K562 (cell line): ENCODE data around the gene HSPA1L. TPM values are rescaled to one million over a fixed set of nuclear protein-coding genes. Genes with fewer than 3 reads are reported as not detected.

Experiments
- BDP1 ChIP-seq: IDR thresholded peaks from 3 replicates; pipeline ENCODE4 v1.6.1; 2011; ENCODE audit not compliant: insufficient read length, insufficient read depth
- CBFA2T3 ChIP-seq: fragments of 450-650 bp; IDR thresholded peaks from 2 replicates; pipeline ENCODE4 v1.6.1; 2017
- CSDE1 ChIP-seq, 2 experiments: fragments of 450-650 bp; IDR thresholded peaks; 2 replicates each; pipeline ENCODE4 v1.6.1; 2016; ENCODE audit warnings: mild to moderate bottlenecking in 1 of 2
- ELF1 ChIP-seq: fragments of 200-800 bp; sonication (Bioruptor generic); IDR thresholded peaks from 2 replicates; pipeline ENCODE4 v1.6.1; 2016; ENCODE audit warnings: missing genetic modification characterization, missing compliant biosample characterization
- GATA2 ChIP-seq: sonication (generic); formaldehyde crosslinking; IDR thresholded peaks from 2 replicates; pipeline ENCODE4 v1.4.0; 2020; ENCODE audit warnings: mild to moderate bottlenecking, missing genetic modification reagents
- ILK ChIP-seq: fragments of 450-650 bp; IDR thresholded peaks from 2 replicates; pipeline ENCODE4 v1.6.1; 2016; ENCODE audit warnings: missing genetic modification characterization, low read depth, mild to moderate bottlenecking, missing compliant biosample characterization, moderate library complexity, borderline replicate concordance
- MEIS2 ChIP-seq: fragments of 450-650 bp; IDR thresholded peaks from 2 replicates; pipeline ENCODE4 v1.6.1; 2014; ENCODE audit warnings: mild to moderate bottlenecking; ENCODE audit not compliant: partially characterized antibody
- NCOA6 ChIP-seq: fragments of 450-650 bp; IDR thresholded peaks from 2 replicates; pipeline ENCODE4 v1.6.1; 2017; ENCODE audit warnings: mild to moderate bottlenecking
- NFIC ChIP-seq: fragments of 450-650 bp; IDR thresholded peaks from 2 replicates; pipeline ENCODE4 v1.6.1; 2017; ENCODE audit warnings: mild to moderate bottlenecking, inconsistent platforms
- NFXL1 ChIP-seq: fragments of 450-650 bp; formaldehyde crosslinking; IDR thresholded peaks from 2 replicates; pipeline ENCODE4 v1.4.0; 2021; ENCODE audit warnings: mild to moderate bottlenecking
- NRF1 ChIP-seq, 2 experiments: fragments of 450-650 bp; IDR thresholded peaks in 1 of 2; conservative IDR thresholded peaks in 1 of 2; 2 replicates each; pipeline ENCODE4 v1.6.1; 2014; ENCODE audit warnings: mild to moderate bottlenecking in 2 of 2
- RBM22 ChIP-seq: fragments of 200-400 bp; formaldehyde crosslinking; IDR thresholded peaks from 2 replicates; pipeline ENCODE4 v1.6.1; 2018; ENCODE audit warnings: low read length, low read depth; ENCODE audit not compliant: poor library complexity, severe bottlenecking
- SIRT6 ChIP-seq: IDR thresholded peaks from one replicate; pipeline ENCODE4 v1.6.1; 2012; ENCODE audit warnings: low read depth, mild to moderate bottlenecking, control low read depth, inconsistent platforms, low read length, moderate library complexity
- SMARCB1 ChIP-seq: IDR thresholded peaks from 2 replicates; pipeline ENCODE4 v1.6.1; 2011; ENCODE audit warnings: improper control_type of control experiment, low read depth; ENCODE audit not compliant: insufficient read length
- SRF ChIP-seq, 2 experiments: fragments of 250-450, 450-650 bp in 1 of 2; sonication (Bioruptor Pico) in 1 of 2; sonication (generic) in 1 of 2; formaldehyde crosslinking; IDR thresholded peaks; 2 replicates each; pipeline versions ENCODE4 v1.5.0 to v1.5.1; 2020 to 2022; ENCODE audit warnings: mild to moderate bottlenecking in 1 of 2, missing genetic modification reagents in 1 of 2
- STAG1 ChIP-seq: sonication (generic); formaldehyde crosslinking; IDR thresholded peaks from 2 replicates; pipeline ENCODE4 v1.5.0; 2020; ENCODE audit warnings: missing genetic modification reagents, borderline replicate concordance
- ZNF695 ChIP-seq: fragments of 450-650 bp; formaldehyde crosslinking; IDR thresholded peaks from 2 replicates; pipeline ENCODE4 v1.4.0; 2020; ENCODE audit warnings: mild to moderate bottlenecking, moderate library complexity
- polyA plus RNA-seq, 8 experiments: library from polyadenylated mRNA; depleted of rRNA in 4 of 8; stranded (reverse) in 5 of 8; unstranded in 3 of 8; fragments of >200 nt; fragmentation: Nextera tagmentation in 2 of 8; fragmentation: Illumina TruSeq in 1 of 8; extraction: Ambion mirVana in 2 of 8; extraction: Trizol in 1 of 8; gene quantifications; 2 replicates each; pipeline versions ENCODE4 v1.2.1 to v1.2.3, GENCODE V29; 2011 to 2014; ENCODE audit warnings: inconsistent platforms in 1 of 8, missing spikeins in 1 of 8
- total RNA-seq, 7 experiments: library from RNA; depleted of rRNA in 6 of 7; stranded (reverse); fragments of >200 nt in 6 of 7; fragmentation: Illumina TruSeq in 2 of 7; extraction: Trizol in 2 of 7; gene quantifications; 2 replicates each; pipeline versions ENCODE4 v1.2.1 to v1.2.3, GENCODE V29; 2011 to 2021; ENCODE audit warnings: low replicate concordance in 1 of 7
- TF ChIP-seq, protein P1 (sequence below): fragments of 450-650 bp; IDR thresholded peaks from 2 replicates; pipeline ENCODE4 v1.6.1; 2016
- TF ChIP-seq, protein P2 (sequence below), 3 experiments: fragments of 200-800 bp in 1 of 3; sonication (Bioruptor generic) in 1 of 3; sonication (generic) in 1 of 3; formaldehyde crosslinking in 1 of 3; IDR thresholded peaks; 2 replicates each; pipeline versions ENCODE4 v1.6.1 to v1.8.0; 2016 to 2022; ENCODE audit warnings: mild to moderate bottlenecking in 2 of 3, missing compliant biosample characterization in 2 of 3, missing genetic modification characterization in 2 of 3, missing genetic modification reagents in 1 of 3
- TF ChIP-seq, protein P3 (sequence below): fragments of 450-650 bp; formaldehyde crosslinking; IDR thresholded peaks from 2 replicates; pipeline ENCODE4 v1.4.0; 2020; ENCODE audit warnings: mild to moderate bottlenecking, moderate library complexity
- TF ChIP-seq, protein P4 (sequence below), 2 experiments: IDR thresholded peaks in 1 of 2; conservative IDR thresholded peaks in 1 of 2; 2 replicates each; pipeline ENCODE4 v1.6.1; 2016; ENCODE audit warnings: low read depth in 2 of 2, mild to moderate bottlenecking in 1 of 2, missing compliant biosample characterization in 1 of 2, missing genetic modification characterization in 1 of 2, moderate library complexity in 1 of 2

HSPA1L gene
- total and polyA plus RNA-seq, 9 of the 15 experiments (the other 6 are each of a cell fraction or from before 2014, with no cell fraction given): 0.14 to 2.1 (median 1.3) TPM

DNA sequence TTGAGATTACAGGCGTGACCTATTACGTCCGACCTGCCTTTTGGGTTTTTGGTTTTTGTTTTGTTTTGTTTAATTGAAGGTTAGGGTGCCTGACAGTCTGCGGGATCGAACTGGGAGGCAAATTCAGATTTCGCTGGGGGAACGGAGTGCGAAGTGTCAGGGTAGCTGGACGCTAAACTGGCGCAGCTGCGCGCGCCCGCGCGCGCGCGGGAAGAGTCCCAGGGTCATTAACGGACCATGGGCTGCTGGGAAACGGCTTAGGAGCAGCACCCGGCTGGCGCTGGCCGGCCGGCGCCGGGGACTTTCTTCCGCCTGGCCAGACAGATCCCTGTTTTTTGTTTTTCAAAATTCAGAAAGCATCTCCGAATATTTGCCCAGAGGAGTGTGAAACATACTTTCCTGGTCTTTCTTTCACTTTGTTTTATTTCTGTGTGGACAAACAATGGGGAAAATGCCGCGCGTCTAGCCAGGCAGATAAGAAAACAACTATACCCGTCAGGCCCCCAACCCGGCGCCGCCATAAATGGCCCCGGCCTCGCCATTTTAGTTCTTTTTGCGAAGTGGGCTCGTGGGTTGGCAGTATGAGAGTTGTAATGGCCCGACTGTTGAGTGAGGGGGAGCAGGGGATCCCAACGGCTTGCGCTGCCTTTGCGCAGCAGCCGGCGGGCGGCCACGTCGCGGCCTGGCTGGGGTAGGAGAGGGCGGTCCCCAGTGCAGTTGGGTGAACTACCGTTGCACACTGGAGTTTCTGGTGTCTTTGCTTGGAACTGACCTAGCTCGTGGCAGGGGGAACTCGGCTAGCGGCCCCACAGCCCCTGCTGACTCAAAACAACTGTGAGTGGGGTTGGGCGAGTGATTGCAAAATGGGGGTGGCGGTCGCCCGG, 19.5 kb upstream of the HSPA1L start (continued):
- TF ChIP-seq, protein P1, sequence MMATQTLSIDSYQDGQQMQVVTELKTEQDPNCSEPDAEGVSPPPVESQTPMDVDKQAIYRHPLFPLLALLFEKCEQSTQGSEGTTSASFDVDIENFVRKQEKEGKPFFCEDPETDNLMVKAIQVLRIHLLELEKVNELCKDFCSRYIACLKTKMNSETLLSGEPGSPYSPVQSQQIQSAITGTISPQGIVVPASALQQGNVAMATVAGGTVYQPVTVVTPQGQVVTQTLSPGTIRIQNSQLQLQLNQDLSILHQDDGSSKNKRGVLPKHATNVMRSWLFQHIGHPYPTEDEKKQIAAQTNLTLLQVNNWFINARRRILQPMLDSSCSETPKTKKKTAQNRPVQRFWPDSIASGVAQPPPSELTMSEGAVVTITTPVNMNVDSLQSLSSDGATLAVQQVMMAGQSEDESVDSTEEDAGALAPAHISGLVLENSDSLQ: peak; percentile 62; the same call in 1 of the 2 replicates
- TF ChIP-seq MEIS2 (peak; percentile 79), ZNF695 (CRISPR knock-in tag) (peak; percentile 43; the same call in 1 of the 2 replicates), ILK (tag) (peak; percentile 33; the same call in 1 of the 2 replicates), NFXL1 (CRISPR knock-in tag) (peak; percentile 86), SMARCB1 (no peak), NFIC (no peak), SIRT6 (peak; percentile 81), STAG1 (CRISPR knock-in tag) (no peak), ELF1 (tag) (no peak), NRF1 (conservative IDR thresholded peaks at IDR 0.05 in 1 of 2, IDR thresholded peaks at IDR 0.05 in 1 of 2) (peak; percentile 96), GATA2 (CRISPR knock-in tag) (0 out of 2 replicates have a peak, but pooled peaks have one; percentile 22), SRF (CRISPR knock-in tag; IDR thresholded peaks at IDR 0.05) (peak; percentile 77 to 87), CBFA2T3 (no peak), BDP1 (no peak), NCOA6 (no peak), CSDE1 (IDR thresholded peaks at IDR 0.05) (no peak), RBM22 (peak; percentile 98)
- TF ChIP-seq, protein P2, sequence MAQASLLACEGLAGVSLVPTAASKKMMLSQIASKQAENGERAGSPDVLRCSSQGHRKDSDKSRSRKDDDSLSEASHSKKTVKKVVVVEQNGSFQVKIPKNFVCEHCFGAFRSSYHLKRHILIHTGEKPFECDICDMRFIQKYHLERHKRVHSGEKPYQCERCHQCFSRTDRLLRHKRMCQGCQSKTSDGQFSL (CRISPR knock-in tag; IDR thresholded peaks at IDR 0.05): peak; percentile 85
- TF ChIP-seq, protein P2 (tag; IDR thresholded peaks at IDR 0.05): peak; percentile 75 to 89
- TF ChIP-seq, protein P3, sequence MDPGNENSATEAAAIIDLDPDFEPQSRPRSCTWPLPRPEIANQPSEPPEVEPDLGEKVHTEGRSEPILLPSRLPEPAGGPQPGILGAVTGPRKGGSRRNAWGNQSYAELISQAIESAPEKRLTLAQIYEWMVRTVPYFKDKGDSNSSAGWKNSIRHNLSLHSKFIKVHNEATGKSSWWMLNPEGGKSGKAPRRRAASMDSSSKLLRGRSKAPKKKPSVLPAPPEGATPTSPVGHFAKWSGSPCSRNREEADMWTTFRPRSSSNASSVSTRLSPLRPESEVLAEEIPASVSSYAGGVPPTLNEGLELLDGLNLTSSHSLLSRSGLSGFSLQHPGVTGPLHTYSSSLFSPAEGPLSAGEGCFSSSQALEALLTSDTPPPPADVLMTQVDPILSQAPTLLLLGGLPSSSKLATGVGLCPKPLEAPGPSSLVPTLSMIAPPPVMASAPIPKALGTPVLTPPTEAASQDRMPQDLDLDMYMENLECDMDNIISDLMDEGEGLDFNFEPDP (CRISPR knock-in tag): peak; percentile 87
- TF ChIP-seq, protein P4, sequence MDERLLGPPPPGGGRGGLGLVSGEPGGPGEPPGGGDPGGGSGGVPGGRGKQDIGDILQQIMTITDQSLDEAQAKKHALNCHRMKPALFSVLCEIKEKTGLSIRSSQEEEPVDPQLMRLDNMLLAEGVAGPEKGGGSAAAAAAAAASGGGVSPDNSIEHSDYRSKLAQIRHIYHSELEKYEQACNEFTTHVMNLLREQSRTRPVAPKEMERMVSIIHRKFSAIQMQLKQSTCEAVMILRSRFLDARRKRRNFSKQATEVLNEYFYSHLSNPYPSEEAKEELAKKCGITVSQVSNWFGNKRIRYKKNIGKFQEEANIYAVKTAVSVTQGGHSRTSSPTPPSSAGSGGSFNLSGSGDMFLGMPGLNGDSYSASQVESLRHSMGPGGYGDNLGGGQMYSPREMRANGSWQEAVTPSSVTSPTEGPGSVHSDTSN (CRISPR knock-in tag; IDR thresholded peaks at IDR 0.05; ENCODE audit: low read depth): no peak
- TF ChIP-seq, protein P4 (tag; conservative IDR thresholded peaks at IDR 0.05; ENCODE audit: low read depth): no peak
